HCT116 (cell line): Measurements from ENCODE around the gene MRPS5. TPM values are rescaled to one million over a fixed set of nuclear protein-coding genes. Genes with fewer than 3 reads are reported as not detected.

Source experiments
- ATAC-seq: fragments of 200-7000 bp; cut with Tn5 transposase; 2 replicates; pipeline ENCODE4 v1.9.1; 2020; ENCODE audit warnings: mild to moderate bottlenecking, moderate library complexity
- BruUV-seq: library from RNA; stranded (reverse); fragments of 400-500 nt; replicated peaks from 2 replicates; lab custom pipeline; 2021; lab: Mats Ljungman, UMichigan
- CTCF ChIA-PET: fragments of 300-600 bp; sonication (Branson Sonifier 250); formaldehyde crosslinking; loops from one replicate; lab custom pipeline; 2021; ENCODE audit warnings: antibody characterized with exemption; lab: Charles Lee
- POLR2A ChIA-PET: fragments of 300-600, 350-600 bp; sonication (Branson Sonifier 250); formaldehyde crosslinking; loops from one replicate; lab custom pipeline; 2021; ENCODE audit warnings: antibody characterized with exemption; lab: Charles Lee
- RAD21 ChIA-PET, 2 experiments: fragments of 300-600 bp; sonication (Branson Sonifier 250); formaldehyde crosslinking; loops; one replicate each; lab custom pipeline; 2023; ENCODE audit warnings: low total read pairs in 2 of 2; ENCODE audit not compliant: uncharacterized antibody in 2 of 2, unreplicated experiment in 2 of 2, low non-redundant PET in 1 of 2; lab: Charles Lee
- DNase-seq: peaks from one replicate; pipeline ENCODE4 v3.0.0-alpha.2; 2010; ENCODE audit warnings: low read depth, low spot score
- H2AFZ ChIP-seq: fragments of 200-600 bp; shearing (Covaris generic), sonication (generic); 2 replicates; pipeline ENCODE4 v1.6.1; 2017; ENCODE audit warnings: low read depth, mixed run types, mixed read lengths, antibody characterized with exemption, low read length; ENCODE audit not compliant: poor library complexity, severe bottlenecking
- H3K27ac ChIP-seq: 2 replicates; pipeline ENCODE4 v1.5.1; 2012; ENCODE audit warnings: low read depth, low read length
- H3K27me3 ChIP-seq: fragments of 200-600 bp; sonication (generic); 2 replicates; pipeline ENCODE4 v1.6.1; 2016; ENCODE audit warnings: mixed run types, low read length, mixed read lengths; ENCODE audit not compliant: insufficient read depth
- H3K36me3 ChIP-seq, 2 experiments: fragments of 200-500 bp in 1 of 2; fragments of 200-600 bp in 1 of 2; sonication (Bioruptor generic) in 1 of 2; sonication (generic) in 1 of 2; 2 replicates each; pipeline versions ENCODE4 v1.5.1 to v1.6.1; 2014 to 2016; ENCODE audit warnings: low read length in 2 of 2, inconsistent platforms in 1 of 2, mixed read lengths in 1 of 2, mixed run types in 1 of 2; ENCODE audit not compliant: insufficient read depth in 2 of 2, control insufficient read depth in 1 of 2
- H3K4me1 ChIP-seq, 2 experiments: fragments of 200-600 bp in 1 of 2; sonication (generic) in 1 of 2; 2 replicates each; pipeline versions ENCODE4 v1.5.1 to v1.6.1; 2012 to 2017; ENCODE audit warnings: low read length in 2 of 2, inconsistent platforms in 1 of 2, mild to moderate bottlenecking in 1 of 2, mixed read lengths in 1 of 2, mixed run types in 1 of 2, moderate library complexity in 1 of 2; ENCODE audit not compliant: insufficient read depth in 2 of 2, control insufficient read depth in 1 of 2
- H3K4me2 ChIP-seq: fragments of 200-600 bp; sonication (generic); 2 replicates; pipeline ENCODE4 v1.6.1; 2017; ENCODE audit warnings: mixed run types, low read length, mixed read lengths
- H3K4me3 ChIP-seq, 2 experiments: fragments of 200-600 bp in 1 of 2; sonication (generic) in 1 of 2; replicated peaks in 1 of 2; 2 replicates each; pipeline ENCODE4 v1.5.1; 2011 to 2016; ENCODE audit warnings: low read length in 2 of 2, control low read depth in 1 of 2, low read depth in 1 of 2, mild to moderate bottlenecking in 1 of 2, mixed read lengths in 1 of 2, mixed run types in 1 of 2
- H3K79me2 ChIP-seq: fragments of 200-600 bp; sonication (generic); 2 replicates; pipeline ENCODE4 v1.6.1; 2017; ENCODE audit warnings: mild to moderate bottlenecking, mixed run types, low read length, moderate library complexity, mixed read lengths; ENCODE audit not compliant: insufficient read depth
- H3K9ac ChIP-seq: fragments of 200-600 bp; sonication (generic); 2 replicates; pipeline ENCODE4 v1.6.1; 2016; ENCODE audit warnings: low read length, mixed read lengths
- H3K9me2 ChIP-seq: fragments of 200-600 bp; sonication (generic), shearing (Covaris generic); 2 replicates; pipeline ENCODE4 v1.6.1; 2017; ENCODE audit warnings: mixed run types, mild to moderate bottlenecking, moderate library complexity; ENCODE audit not compliant: insufficient read depth
- H3K9me3 ChIP-seq, 2 experiments: fragments of 200-500 bp in 1 of 2; fragments of 200-600 bp in 1 of 2; sonication (Bioruptor generic) in 1 of 2; sonication (generic) in 1 of 2; 2 replicates each; pipeline ENCODE4 v1.6.1; 2014 to 2017; ENCODE audit warnings: low read length in 2 of 2, mixed read lengths in 2 of 2, inconsistent platforms in 1 of 2, low read depth in 1 of 2, mild to moderate bottlenecking in 1 of 2, mixed run types in 1 of 2, moderate library complexity in 1 of 2; ENCODE audit not compliant: control insufficient read depth in 1 of 2, insufficient read depth in 1 of 2
- H4K20me1 ChIP-seq: fragments of 200-600 bp; sonication (generic), shearing (Covaris generic); 2 replicates; pipeline ENCODE4 v1.6.1; 2017; ENCODE audit warnings: mixed run types, mild to moderate bottlenecking, moderate library complexity; ENCODE audit not compliant: insufficient read depth
- CBX3 ChIP-seq: IDR thresholded peaks from 2 replicates; pipeline ENCODE4 v1.6.1; 2012; ENCODE audit warnings: low read depth
- CEBPB ChIP-seq: IDR thresholded peaks from 2 replicates; pipeline ENCODE4 v1.6.1; 2012; ENCODE audit warnings: low read depth
- CTCF ChIP-seq, 3 experiments: fragments of 200-600 bp in 1 of 3; sonication (generic) in 1 of 3; IDR thresholded peaks in 2 of 3; conservative IDR thresholded peaks in 1 of 3; 2 replicates each; pipeline ENCODE4 v1.5.1; 2012 to 2017; ENCODE audit warnings: low read depth in 2 of 3, low read length in 2 of 3, antibody characterized with exemption in 1 of 3, borderline replicate concordance in 1 of 3, control low read depth in 1 of 3, mild to moderate bottlenecking in 1 of 3, mixed read lengths in 1 of 3, mixed run types in 1 of 3, moderate library complexity in 1 of 3; ENCODE audit not compliant: insufficient read depth in 1 of 3
- EGR1 ChIP-seq: IDR thresholded peaks from 2 replicates; pipeline ENCODE4 v1.6.1; 2012; ENCODE audit warnings: low read depth
- EZH2 ChIP-seq: fragments of 200-600 bp; sonication (generic); IDR thresholded peaks from 2 replicates; pipeline ENCODE4 v1.6.1; 2017; ENCODE audit warnings: antibody characterized with exemption, mixed run types
- EZH2phosphoT487 ChIP-seq: fragments of 200-600 bp; IDR thresholded peaks from 2 replicates; pipeline ENCODE4 v1.6.1; 2018; ENCODE audit warnings: antibody characterized with exemption, borderline replicate concordance
- POLR2A ChIP-seq: IDR thresholded peaks from 2 replicates; pipeline ENCODE4 v1.7.0; 2011; ENCODE audit warnings: borderline replicate concordance; ENCODE audit not compliant: insufficient read depth, insufficient read length; ENCODE audit errors: extremely low read depth
- POLR2AphosphoS5 ChIP-seq: IDR thresholded peaks from 2 replicates; pipeline ENCODE4 v1.6.1; 2011; ENCODE audit warnings: mild to moderate bottlenecking, low read depth, low read length, moderate library complexity
- SIN3A ChIP-seq: IDR thresholded peaks from 2 replicates; pipeline ENCODE4 v1.6.1; 2012; ENCODE audit warnings: low read depth
- SP1 ChIP-seq: IDR thresholded peaks from 2 replicates; pipeline ENCODE4 v1.6.1; 2012; ENCODE audit warnings: low read depth
- SRF ChIP-seq: IDR thresholded peaks from 2 replicates; pipeline ENCODE4 v1.6.1; 2012; ENCODE audit warnings: low read depth
- YY1 ChIP-seq: IDR thresholded peaks from 2 replicates; pipeline ENCODE4 v1.6.1; 2011; ENCODE audit warnings: low read length, low read depth, moderate library complexity, mild to moderate bottlenecking; ENCODE audit not compliant: insufficient replicate concordance; ENCODE audit errors: extremely low read depth
- ZFX ChIP-seq: fragments of 450-650 bp; IDR thresholded peaks from 2 replicates; pipeline ENCODE4 v1.6.1; 2017
- ZNF274 ChIP-seq: fragments of 200-500 bp; sonication (Bioruptor generic); IDR thresholded peaks from 2 replicates; pipeline ENCODE4 v1.6.1; 2014; ENCODE audit warnings: mild to moderate bottlenecking, low read depth, low read length, inconsistent platforms
- intact Hi-C: fragments of 100-400 bp; cut with micrococcal nuclease; formaldehyde crosslinking; loops from 2 replicates; pipeline ENCODE4 v1.10.0; 2022
- total RNA-seq: library from RNA; stranded (reverse); gene quantifications from one replicate; pipeline ENCODE4 v1.2.1, GENCODE V29; 2021; ENCODE audit not compliant: unreplicated experiment
- TF ChIP-seq, protein P1 (sequence below): IDR thresholded peaks from 2 replicates; pipeline ENCODE4 v1.6.1; 2012
- TF ChIP-seq, protein P2 (sequence below): IDR thresholded peaks from 2 replicates; pipeline ENCODE4 v1.6.1; 2011; ENCODE audit warnings: mild to moderate bottlenecking, low read length, moderate library complexity; ENCODE audit not compliant: insufficient replicate concordance; ENCODE audit errors: extremely low read depth
- TF ChIP-seq, protein P3 (sequence below): IDR thresholded peaks from 2 replicates; pipeline ENCODE4 v1.6.1; 2012; ENCODE audit warnings: low read depth

Gene MRPS5
- total RNA-seq, 1 experiment from 2014 or later, result 70.6 TPM

- Histone ChIP-seq H3K4me1 (no peaks in the 10 kb centered on the region), H3K9ac (no peak overlapping the region), H2AFZ (no peak overlapping the region), H3K79me2 (no peaks in the 10 kb centered on the region), H3K4me2 (no peak overlapping the region), H3K9me2 (no peaks in the 10 kb centered on the region), H3K36me3 (no peaks in the 10 kb centered on the region), H3K27ac (no peak overlapping the region), H3K4me3 (no peak overlapping the region), H4K20me1 (no peaks in the 10 kb centered on the region), H3K9me3 (no peaks in the 10 kb centered on the region), H3K27me3 (no peaks in the 10 kb centered on the region)
- POLR2A ChIA-PET, result no interaction called here
- CTCF ChIA-PET, result interaction anchor here (0.7 to 3.1 kb wide), 5 partner anchors 10 to 106 kb away, joined by 3 to 10 read pairs (median 7); no protein-coding TSS in a partner anchor
- RAD21 ChIA-PET, result no interaction called here
- no peak for TF ChIP-seq ZNF274
- TF ChIP-seq, protein P1, sequence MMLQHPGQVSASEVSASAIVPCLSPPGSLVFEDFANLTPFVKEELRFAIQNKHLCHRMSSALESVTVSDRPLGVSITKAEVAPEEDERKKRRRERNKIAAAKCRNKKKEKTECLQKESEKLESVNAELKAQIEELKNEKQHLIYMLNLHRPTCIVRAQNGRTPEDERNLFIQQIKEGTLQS, result no peak
- TF ChIP-seq EZH2phosphoT487, result no peak
- TF ChIP-seq, protein P2, sequence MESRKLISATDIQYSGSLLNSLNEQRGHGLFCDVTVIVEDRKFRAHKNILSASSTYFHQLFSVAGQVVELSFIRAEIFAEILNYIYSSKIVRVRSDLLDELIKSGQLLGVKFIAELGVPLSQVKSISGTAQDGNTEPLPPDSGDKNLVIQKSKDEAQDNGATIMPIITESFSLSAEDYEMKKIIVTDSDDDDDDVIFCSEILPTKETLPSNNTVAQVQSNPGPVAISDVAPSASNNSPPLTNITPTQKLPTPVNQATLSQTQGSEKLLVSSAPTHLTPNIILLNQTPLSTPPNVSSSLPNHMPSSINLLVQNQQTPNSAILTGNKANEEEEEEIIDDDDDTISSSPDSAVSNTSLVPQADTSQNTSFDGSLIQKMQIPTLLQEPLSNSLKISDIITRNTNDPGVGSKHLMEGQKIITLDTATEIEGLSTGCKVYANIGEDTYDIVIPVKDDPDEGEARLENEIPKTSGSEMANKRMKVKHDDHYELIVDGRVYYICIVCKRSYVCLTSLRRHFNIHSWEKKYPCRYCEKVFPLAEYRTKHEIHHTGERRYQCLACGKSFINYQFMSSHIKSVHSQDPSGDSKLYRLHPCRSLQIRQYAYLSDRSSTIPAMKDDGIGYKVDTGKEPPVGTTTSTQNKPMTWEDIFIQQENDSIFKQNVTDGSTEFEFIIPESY, result no peak
- no peak for TF ChIP-seq ZFX
- TF ChIP-seq, protein P3, sequence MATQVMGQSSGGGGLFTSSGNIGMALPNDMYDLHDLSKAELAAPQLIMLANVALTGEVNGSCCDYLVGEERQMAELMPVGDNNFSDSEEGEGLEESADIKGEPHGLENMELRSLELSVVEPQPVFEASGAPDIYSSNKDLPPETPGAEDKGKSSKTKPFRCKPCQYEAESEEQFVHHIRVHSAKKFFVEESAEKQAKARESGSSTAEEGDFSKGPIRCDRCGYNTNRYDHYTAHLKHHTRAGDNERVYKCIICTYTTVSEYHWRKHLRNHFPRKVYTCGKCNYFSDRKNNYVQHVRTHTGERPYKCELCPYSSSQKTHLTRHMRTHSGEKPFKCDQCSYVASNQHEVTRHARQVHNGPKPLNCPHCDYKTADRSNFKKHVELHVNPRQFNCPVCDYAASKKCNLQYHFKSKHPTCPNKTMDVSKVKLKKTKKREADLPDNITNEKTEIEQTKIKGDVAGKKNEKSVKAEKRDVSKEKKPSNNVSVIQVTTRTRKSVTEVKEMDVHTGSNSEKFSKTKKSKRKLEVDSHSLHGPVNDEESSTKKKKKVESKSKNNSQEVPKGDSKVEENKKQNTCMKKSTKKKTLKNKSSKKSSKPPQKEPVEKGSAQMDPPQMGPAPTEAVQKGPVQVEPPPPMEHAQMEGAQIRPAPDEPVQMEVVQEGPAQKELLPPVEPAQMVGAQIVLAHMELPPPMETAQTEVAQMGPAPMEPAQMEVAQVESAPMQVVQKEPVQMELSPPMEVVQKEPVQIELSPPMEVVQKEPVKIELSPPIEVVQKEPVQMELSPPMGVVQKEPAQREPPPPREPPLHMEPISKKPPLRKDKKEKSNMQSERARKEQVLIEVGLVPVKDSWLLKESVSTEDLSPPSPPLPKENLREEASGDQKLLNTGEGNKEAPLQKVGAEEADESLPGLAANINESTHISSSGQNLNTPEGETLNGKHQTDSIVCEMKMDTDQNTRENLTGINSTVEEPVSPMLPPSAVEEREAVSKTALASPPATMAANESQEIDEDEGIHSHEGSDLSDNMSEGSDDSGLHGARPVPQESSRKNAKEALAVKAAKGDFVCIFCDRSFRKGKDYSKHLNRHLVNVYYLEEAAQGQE, result no peak
- no peak for TF ChIP-seq YY1
- no peak for TF ChIP-seq CTCF (IDR thresholded peaks at IDR 0.05 in 2 of 3, conservative IDR thresholded peaks at IDR 0.05 in 1 of 3; ENCODE audit: borderline replicate concordance in 1 of 3, insufficient read depth in 1 of 3, low read depth in 2 of 3, low read length in 2 of 3)
- no peak for TF ChIP-seq EGR1
- TF ChIP-seq POLR2AphosphoS5, result no peak
- no peak for TF ChIP-seq CBX3
- no peak for TF ChIP-seq SRF
- no peak for TF ChIP-seq EZH2
- no peak for TF ChIP-seq CEBPB
- no peak for TF ChIP-seq SP1
- no peak for TF ChIP-seq SIN3A
- no peak for TF ChIP-seq POLR2A
- BruUV-seq, result no TSS peak
- DNase-seq, result no peak
- ATAC-seq, result no peak
- intact Hi-C loops, result no loop called here
These were observed 58.3 kb downstream of the MRPS5 start for GRCh38 chr2:95063086-95063958.
